HepG2 (cell line): ENCODE data around the gene KCTD6. TPM values are rescaled to one million over a fixed set of nuclear protein-coding genes. Genes with fewer than 3 reads are reported as not detected.
A peak's percentile ranks its signal among the peaks of the same experiment; 100 is the strongest.

ENCODE experiments used
- BCL6 ChIP-seq: IDR thresholded peaks from 2 replicates; pipeline ENCODE4 v1.6.1; 2016; ENCODE audit warnings: missing genetic modification reagents, missing compliant biosample characterization
- CBX1 ChIP-seq: IDR thresholded peaks from one replicate; pipeline ENCODE4 v1.6.1; 2016; ENCODE audit warnings: antibody characterized with exemption, low read depth
- EED ChIP-seq: sonication (generic); formaldehyde crosslinking; IDR thresholded peaks from 2 replicates; pipeline ENCODE4 v1.5.0; 2020; ENCODE audit warnings: mild to moderate bottlenecking, missing genetic modification reagents
- HOXA3 ChIP-seq: sonication (generic); formaldehyde crosslinking; IDR thresholded peaks from 2 replicates; pipeline ENCODE4 v1.5.0; 2020; ENCODE audit warnings: missing genetic modification reagents
- MED1 ChIP-seq: sonication (generic); formaldehyde crosslinking; IDR thresholded peaks from 2 replicates; pipeline ENCODE4 v1.4.0; 2020; ENCODE audit warnings: missing genetic modification reagents
- MTA3 ChIP-seq: sonication (generic); formaldehyde crosslinking; IDR thresholded peaks from 2 replicates; pipeline ENCODE4 v1.4.0; 2020; ENCODE audit warnings: missing genetic modification reagents
- NR2F6 ChIP-seq, 2 experiments: IDR thresholded peaks; 2 replicates each; pipeline ENCODE4 v1.6.1; 2016; ENCODE audit warnings: antibody characterized with exemption in 1 of 2, mild to moderate bottlenecking in 1 of 2
- PITX1 ChIP-seq: sonication (generic); formaldehyde crosslinking; IDR thresholded peaks from 2 replicates; pipeline ENCODE4 v1.5.1; 2020; ENCODE audit warnings: mild to moderate bottlenecking, missing genetic modification reagents
- PRPF4 ChIP-seq: fragments of 200-400 bp; formaldehyde crosslinking; IDR thresholded peaks from 2 replicates; pipeline ENCODE4 v1.6.1; 2016; ENCODE audit warnings: low read length, low read depth; ENCODE audit not compliant: poor library complexity, severe bottlenecking
- TBX3 ChIP-seq: fragments of 450-650 bp; IDR thresholded peaks from 2 replicates; pipeline ENCODE4 v1.6.1; 2017; ENCODE audit warnings: antibody characterized with exemption, mild to moderate bottlenecking, inconsistent platforms, borderline replicate concordance
- TCF12 ChIP-seq, 2 experiments: fragments of 450-650 bp in 1 of 2; sonication (generic) in 1 of 2; formaldehyde crosslinking in 1 of 2; IDR thresholded peaks; 2 replicates each; pipeline versions ENCODE4 v1.6.1 to v1.8.0; 2017 to 2022; ENCODE audit warnings: antibody characterized with exemption in 1 of 2, mild to moderate bottlenecking in 1 of 2, missing genetic modification reagents in 1 of 2, moderate library complexity in 1 of 2
- U2AF1 ChIP-seq: fragments of 200-400 bp; formaldehyde crosslinking; optimal IDR thresholded peaks from 2 replicates; pipeline ENCODE3; 2017; ENCODE audit warnings: mild to moderate bottlenecking, low read depth, low read length
- ZFP62 ChIP-seq: sonication (generic); formaldehyde crosslinking; IDR thresholded peaks from 2 replicates; pipeline ENCODE4 v1.4.0; 2020; ENCODE audit warnings: missing genetic modification reagents
- ZNF33A ChIP-seq: sonication (generic); formaldehyde crosslinking; IDR thresholded peaks from 2 replicates; pipeline ENCODE4 v1.5.1; 2020; ENCODE audit warnings: missing genetic modification reagents, mild to moderate bottlenecking, moderate library complexity, borderline replicate concordance
- ZNF383 ChIP-seq: sonication (generic); formaldehyde crosslinking; IDR thresholded peaks from 2 replicates; pipeline ENCODE4 v1.4.0; 2020; ENCODE audit warnings: missing genetic modification reagents, mild to moderate bottlenecking, borderline replicate concordance
- ZNF550 ChIP-seq: sonication (generic); formaldehyde crosslinking; IDR thresholded peaks from 2 replicates; pipeline ENCODE4 v1.4.0; 2020; ENCODE audit warnings: mild to moderate bottlenecking, missing genetic modification reagents, borderline replicate concordance
- ZNF672 ChIP-seq: sonication (generic); formaldehyde crosslinking; IDR thresholded peaks from 2 replicates; pipeline ENCODE4 v1.8.1; 2022; ENCODE audit warnings: missing genetic modification reagents
- ZNF724P ChIP-seq: sonication (generic); formaldehyde crosslinking; IDR thresholded peaks from 2 replicates; pipeline ENCODE4 v1.8.0; 2022; ENCODE audit warnings: missing genetic modification reagents, borderline replicate concordance
- ZNF749 ChIP-seq: sonication (generic); formaldehyde crosslinking; IDR thresholded peaks from 2 replicates; pipeline ENCODE4 v1.8.0; 2022; ENCODE audit warnings: mild to moderate bottlenecking, missing genetic modification reagents, moderate library complexity, borderline replicate concordance
- polyA plus RNA-seq, 8 experiments: library from polyadenylated mRNA; depleted of rRNA in 3 of 8; stranded (reverse) in 7 of 8; unstranded in 1 of 8; fragments of >200 nt; fragmentation: Illumina TruSeq in 4 of 8; extraction: Trizol in 4 of 8; gene quantifications; 2 replicates each; pipeline versions ENCODE4 v1.2.1 to v1.2.3, GENCODE V29; 2011 to 2016; ENCODE audit warnings: low read depth in 4 of 8, missing spikeins in 1 of 8, mixed read lengths in 1 of 8; ENCODE audit not compliant: insufficient read depth in 1 of 8
- total RNA-seq, 5 experiments: library from RNA; depleted of rRNA; stranded (reverse); fragments of >200 nt; fragmentation: Illumina TruSeq; extraction: Trizol; gene quantifications; 2 replicates each; pipeline ENCODE4 v1.2.3, GENCODE V29; 2016; ENCODE audit warnings: low read depth in 1 of 5
- TF ChIP-seq, protein P1 (sequence below): sonication (generic); formaldehyde crosslinking; IDR thresholded peaks from 2 replicates; pipeline ENCODE4 v1.5.0; 2020; ENCODE audit warnings: mild to moderate bottlenecking, missing genetic modification reagents, borderline replicate concordance
- TF ChIP-seq, protein P2 (sequence below): sonication (generic); formaldehyde crosslinking; conservative IDR thresholded peaks from 2 replicates; pipeline ENCODE4 v1.5.0; 2020; ENCODE audit warnings: missing genetic modification reagents
- TF ChIP-seq, protein P3 (sequence below): sonication (generic); formaldehyde crosslinking; IDR thresholded peaks from 2 replicates; pipeline ENCODE4 v1.4.0; 2020; ENCODE audit warnings: missing genetic modification reagents, low read depth, mild to moderate bottlenecking, borderline replicate concordance

Gene KCTD6
- total and polyA plus RNA-seq, 2 of the 13 experiments (the other 11 are each of a cell fraction or from before 2014, with no cell fraction given) = 13.4 to 14.2 TPM

DNA sequence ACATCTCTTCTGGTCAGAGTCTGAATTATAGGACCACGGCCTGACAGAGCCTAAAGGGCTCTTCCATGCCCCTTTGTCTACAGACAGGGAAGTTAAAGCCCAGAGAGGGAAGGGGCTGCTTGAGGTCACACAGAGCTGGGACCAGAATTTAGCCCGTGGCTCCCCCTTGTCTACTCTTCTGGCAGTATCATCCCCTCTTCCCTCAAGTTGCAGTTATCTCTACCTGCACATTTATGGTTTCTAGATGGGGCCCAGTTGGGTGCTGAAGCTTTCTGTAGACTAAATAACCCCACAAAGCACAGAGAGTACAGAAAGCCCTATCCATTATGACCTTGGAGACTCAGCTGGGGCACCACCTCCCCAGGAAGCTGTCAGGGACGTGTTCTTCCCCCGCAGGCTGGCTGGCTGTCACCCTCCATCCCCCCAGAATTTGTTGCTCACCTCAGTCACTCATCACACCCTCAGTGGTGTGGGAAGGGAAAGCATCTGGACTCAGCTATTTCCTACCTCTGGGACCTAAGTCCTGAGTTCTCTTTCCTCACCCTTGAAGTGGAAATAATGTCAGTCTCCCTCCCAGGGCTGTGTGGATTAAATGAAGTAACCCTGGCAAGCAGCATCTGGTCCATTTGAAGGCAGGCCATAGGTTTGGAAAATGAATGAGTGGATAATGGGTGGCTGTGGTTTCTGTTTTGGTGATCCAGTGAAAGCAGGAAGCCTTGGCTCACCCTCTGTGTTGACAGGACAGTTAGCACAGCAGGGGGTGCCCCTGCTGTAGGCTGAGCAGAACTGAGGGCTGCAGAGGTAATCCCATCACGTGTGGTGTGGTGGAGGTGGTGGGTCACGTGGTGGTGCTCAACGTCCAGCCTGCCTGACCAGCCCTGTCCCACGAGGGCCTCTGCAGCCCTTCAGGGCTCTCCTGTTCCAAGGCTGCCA, 28.8 kb downstream of the KCTD6 start (continued):
- no peak for TF ChIP-seq MTA3
- no peak for TF ChIP-seq ZNF672 (CRISPR knock-in tag)
- TF ChIP-seq CBX1 = no peak
- no peak for TF ChIP-seq U2AF1
- TF ChIP-seq PITX1 (CRISPR knock-in tag) = peak; percentile 96
- TF ChIP-seq NR2F6 (IDR thresholded peaks at IDR 0.05) = no peak
- peak; percentile 48; the same call in 1 of the 2 replicates for TF ChIP-seq NR2F6 (CRISPR knock-in tag; IDR thresholded peaks at IDR 0.05)
- peak; percentile 66 for TF ChIP-seq MED1 (CRISPR knock-in tag)
- no peak for TF ChIP-seq PRPF4
- no peak for TF ChIP-seq ZNF33A (CRISPR knock-in tag)
- peak; percentile 79 for TF ChIP-seq HOXA3
- no peak for TF ChIP-seq ZNF383 (CRISPR knock-in tag)
- TF ChIP-seq TBX3 = no peak
- TF ChIP-seq, protein P1, sequence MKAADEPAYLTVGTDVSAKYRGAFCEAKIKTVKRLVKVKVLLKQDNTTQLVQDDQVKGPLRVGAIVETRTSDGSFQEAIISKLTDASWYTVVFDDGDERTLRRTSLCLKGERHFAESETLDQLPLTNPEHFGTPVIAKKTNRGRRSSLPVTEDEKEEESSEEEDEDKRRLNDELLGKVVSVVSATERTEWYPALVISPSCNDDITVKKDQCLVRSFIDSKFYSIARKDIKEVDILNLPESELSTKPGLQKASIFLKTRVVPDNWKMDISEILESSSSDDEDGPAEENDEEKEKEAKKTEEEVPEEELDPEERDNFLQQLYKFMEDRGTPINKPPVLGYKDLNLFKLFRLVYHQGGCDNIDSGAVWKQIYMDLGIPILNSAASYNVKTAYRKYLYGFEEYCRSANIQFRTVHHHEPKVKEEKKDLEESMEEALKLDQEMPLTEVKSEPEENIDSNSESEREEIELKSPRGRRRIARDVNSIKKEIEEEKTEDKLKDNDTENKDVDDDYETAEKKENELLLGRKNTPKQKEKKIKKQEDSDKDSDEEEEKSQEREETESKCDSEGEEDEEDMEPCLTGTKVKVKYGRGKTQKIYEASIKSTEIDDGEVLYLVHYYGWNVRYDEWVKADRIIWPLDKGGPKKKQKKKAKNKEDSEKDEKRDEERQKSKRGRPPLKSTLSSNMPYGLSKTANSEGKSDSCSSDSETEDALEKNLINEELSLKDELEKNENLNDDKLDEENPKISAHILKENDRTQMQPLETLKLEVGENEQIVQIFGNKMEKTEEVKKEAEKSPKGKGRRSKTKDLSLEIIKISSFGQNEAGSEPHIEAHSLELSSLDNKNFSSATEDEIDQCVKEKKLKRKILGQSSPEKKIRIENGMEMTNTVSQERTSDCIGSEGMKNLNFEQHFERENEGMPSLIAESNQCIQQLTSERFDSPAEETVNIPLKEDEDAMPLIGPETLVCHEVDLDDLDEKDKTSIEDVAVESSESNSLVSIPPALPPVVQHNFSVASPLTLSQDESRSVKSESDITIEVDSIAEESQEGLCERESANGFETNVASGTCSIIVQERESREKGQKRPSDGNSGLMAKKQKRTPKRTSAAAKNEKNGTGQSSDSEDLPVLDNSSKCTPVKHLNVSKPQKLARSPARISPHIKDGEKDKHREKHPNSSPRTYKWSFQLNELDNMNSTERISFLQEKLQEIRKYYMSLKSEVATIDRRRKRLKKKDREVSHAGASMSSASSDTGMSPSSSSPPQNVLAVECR (CRISPR knock-in tag) = peak; percentile 52; the same call in 1 of the 2 replicates
- TF ChIP-seq, protein P2, sequence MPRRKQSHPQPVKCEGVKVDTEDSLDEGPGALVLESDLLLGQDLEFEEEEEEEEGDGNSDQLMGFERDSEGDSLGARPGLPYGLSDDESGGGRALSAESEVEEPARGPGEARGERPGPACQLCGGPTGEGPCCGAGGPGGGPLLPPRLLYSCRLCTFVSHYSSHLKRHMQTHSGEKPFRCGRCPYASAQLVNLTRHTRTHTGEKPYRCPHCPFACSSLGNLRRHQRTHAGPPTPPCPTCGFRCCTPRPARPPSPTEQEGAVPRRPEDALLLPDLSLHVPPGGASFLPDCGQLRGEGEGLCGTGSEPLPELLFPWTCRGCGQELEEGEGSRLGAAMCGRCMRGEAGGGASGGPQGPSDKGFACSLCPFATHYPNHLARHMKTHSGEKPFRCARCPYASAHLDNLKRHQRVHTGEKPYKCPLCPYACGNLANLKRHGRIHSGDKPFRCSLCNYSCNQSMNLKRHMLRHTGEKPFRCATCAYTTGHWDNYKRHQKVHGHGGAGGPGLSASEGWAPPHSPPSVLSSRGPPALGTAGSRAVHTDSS = no peak
- no peak for TF ChIP-seq ZNF749 (CRISPR knock-in tag)
- no peak for TF ChIP-seq ZNF550
- TF ChIP-seq, protein P3, sequence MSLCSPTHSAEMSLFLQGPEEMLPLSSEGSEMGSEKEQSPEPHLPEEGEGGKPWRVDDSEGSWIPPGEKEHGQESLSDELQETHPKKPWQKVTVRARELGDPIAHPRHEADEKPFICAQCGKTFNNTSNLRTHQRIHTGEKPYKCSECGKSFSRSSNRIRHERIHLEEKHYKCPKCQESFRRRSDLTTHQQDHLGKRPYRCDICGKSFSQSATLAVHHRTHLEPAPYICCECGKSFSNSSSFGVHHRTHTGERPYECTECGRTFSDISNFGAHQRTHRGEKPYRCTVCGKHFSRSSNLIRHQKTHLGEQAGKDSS (CRISPR knock-in tag) = peak; percentile 91; the same call in 1 of the 2 replicates
- TF ChIP-seq ZNF724P (CRISPR knock-in tag) = peak; percentile 93
- TF ChIP-seq EED (CRISPR knock-in tag) = no peak; the same call in 1 of the 2 replicates
- no peak for TF ChIP-seq TCF12 (IDR thresholded peaks at IDR 0.05)
- TF ChIP-seq TCF12 (CRISPR knock-in tag; IDR thresholded peaks at IDR 0.05) = no peak
- no peak for TF ChIP-seq ZFP62
- TF ChIP-seq BCL6 (CRISPR knock-in tag) = peak; percentile 35
